Measurements from ENCODE around the gene CYFIP2. TPM values are rescaled to one million over a fixed set of nuclear protein-coding genes. Genes with fewer than 3 reads are reported as not detected.

Gene CYFIP2
- total and polyA plus RNA-seq, 10 of the 15 experiments (the other 5 are each of a cell fraction or from before 2014, with no cell fraction given) = 43.4 to 173 (median 96.0) TPM

DNA sequence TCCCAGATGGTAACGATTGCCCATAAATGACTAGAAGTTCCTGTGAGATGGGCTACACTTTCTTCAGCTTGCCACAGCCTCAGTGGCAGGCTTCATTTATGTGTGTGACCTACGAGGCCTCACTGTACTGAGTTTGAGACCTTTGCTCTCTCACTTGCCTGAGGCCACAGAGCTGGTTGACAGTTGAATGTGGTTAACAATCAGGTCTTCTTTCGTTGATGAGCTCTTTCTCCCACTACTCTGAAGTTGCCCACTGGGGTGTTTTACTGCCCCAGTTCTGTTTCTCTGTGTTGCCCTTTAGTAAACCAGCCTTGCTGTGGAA lies 70.5 kb downstream of the CYFIP2 start:
- Histone ChIP-seq H2AFZ (ENCODE audit: control insufficient read depth, low read depth, low read length) (no peak overlapping the region), H3K4me1 (ENCODE audit: control insufficient read depth, insufficient read depth, low read length) (no peaks in the 10 kb centered on the region), H3K9me3 (replicated peaks; ENCODE audit: control insufficient read depth, insufficient read depth, low read length) (no peaks in the 10 kb centered on the region), H3K79me2 (ENCODE audit: control insufficient read depth, insufficient read depth, low read length) (no peaks in the 10 kb centered on the region), H3K4me3 (no peak overlapping the region), H3K4me2 (ENCODE audit: control insufficient read depth, insufficient read depth) (no peak overlapping the region), H3K36me3 (ENCODE audit: control insufficient read depth in 2 of 2, insufficient read depth in 2 of 2, low read length in 1 of 2) (peaks cover 11 to 56% of the 10 kb centered on the region in 2 experiments), H3K27ac (ENCODE audit: control insufficient read depth, insufficient read depth) (no peak overlapping the region), H3K9ac (ENCODE audit: control insufficient read depth, insufficient read depth, low read length) (no peak overlapping the region), H4K20me1 (ENCODE audit: control insufficient read depth, insufficient read depth) (no peaks in the 10 kb centered on the region), H3K27me3 (replicated peaks in 1 of 2; ENCODE audit: control insufficient read depth in 2 of 2, insufficient read depth in 2 of 2, low read length in 1 of 2) (no peaks in the 10 kb centered on the region)
- ChIA-PET POLR2A (no interaction called here), CTCF (interaction anchor here (0.6 to 4.9 kb wide), 8 partner anchors 8 to 187 kb away, joined by 3 to 19 read pairs (median 5); a partner anchor contains a TSS), SMC1A (ENCODE audit: uncharacterized antibody, unreplicated experiment) (interaction anchor here (0.5 to 1.5 kb wide), 3 partner anchors 11 to 187 kb away, joined by 3 to 4 read pairs (median 3); no protein-coding TSS in a partner anchor), RAD21 (ENCODE audit: unreplicated experiment) (interaction anchor here (1.6 kb wide), 1 partner anchor 407 kb away, joined by 6 read pairs; the partner anchor contains the start of gene LSM11)
- no TSS peak for BruUV-seq (replicated peaks)
- ATAC-seq (no peak), FAIRE-seq (no peak), DNase-seq (ENCODE audit: low read depth, low spot score) (no peak)
- intact Hi-C loops (cut with micrococcal nuclease; ENCODE audit: unreplicated experiment) (no loop called here), in situ Hi-C loops (cut with MboI) (no loop called here)
- 98% methylated on average over 3 of the region's 3 CpGs for WGBS (ENCODE audit: insufficient coverage, insufficient replicate concordance, low lambda C conversion rate, missing lambda C conversion rate)
- TF ChIP-seq KLF5 (IDR thresholded peaks at IDR 0.05; ENCODE audit: partially characterized antibody) (no peak), TCF7 (IDR thresholded peaks at IDR 0.05; ENCODE audit: borderline replicate concordance) (no peak), SMC3 (IDR thresholded peaks at IDR 0.05; ENCODE audit: borderline replicate concordance, low read length) (no peak), ZBTB4 (CRISPR knock-in tag; IDR thresholded peaks at IDR 0.05) (no peak), ETV6 (conservative IDR thresholded peaks at IDR 0.05 in 1 of 2, IDR thresholded peaks at IDR 0.05 in 1 of 2; ENCODE audit: borderline replicate concordance in 1 of 2, low read depth in 1 of 2) (no peak), ZNF24 (IDR thresholded peaks at IDR 0.05) (no peak), SP1 (IDR thresholded peaks at IDR 0.05; ENCODE audit: low read depth, low read length) (no peak), MEF2B (IDR thresholded peaks at IDR 0.05; ENCODE audit: partially characterized antibody, poor library complexity, severe bottlenecking) (no peak), CHD2 (IDR thresholded peaks at IDR 0.05; ENCODE audit: borderline replicate concordance, low read depth, low read length) (no peak), ZZZ3 (IDR thresholded peaks at IDR 0.05; ENCODE audit: control insufficient read depth, insufficient read length, low read depth) (no peak), ZBTB40 (IDR thresholded peaks at IDR 0.05; ENCODE audit: borderline replicate concordance) (no peak), NR2C1 (IDR thresholded peaks at IDR 0.05) (no peak)
- TF ChIP-seq, protein P1, sequence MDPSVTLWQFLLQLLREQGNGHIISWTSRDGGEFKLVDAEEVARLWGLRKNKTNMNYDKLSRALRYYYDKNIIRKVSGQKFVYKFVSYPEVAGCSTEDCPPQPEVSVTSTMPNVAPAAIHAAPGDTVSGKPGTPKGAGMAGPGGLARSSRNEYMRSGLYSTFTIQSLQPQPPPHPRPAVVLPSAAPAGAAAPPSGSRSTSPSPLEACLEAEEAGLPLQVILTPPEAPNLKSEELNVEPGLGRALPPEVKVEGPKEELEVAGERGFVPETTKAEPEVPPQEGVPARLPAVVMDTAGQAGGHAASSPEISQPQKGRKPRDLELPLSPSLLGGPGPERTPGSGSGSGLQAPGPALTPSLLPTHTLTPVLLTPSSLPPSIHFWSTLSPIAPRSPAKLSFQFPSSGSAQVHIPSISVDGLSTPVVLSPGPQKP (IDR thresholded peaks at IDR 0.05; ENCODE audit: low read depth, low read length) = no peak
- TF ChIP-seq, protein P2, sequence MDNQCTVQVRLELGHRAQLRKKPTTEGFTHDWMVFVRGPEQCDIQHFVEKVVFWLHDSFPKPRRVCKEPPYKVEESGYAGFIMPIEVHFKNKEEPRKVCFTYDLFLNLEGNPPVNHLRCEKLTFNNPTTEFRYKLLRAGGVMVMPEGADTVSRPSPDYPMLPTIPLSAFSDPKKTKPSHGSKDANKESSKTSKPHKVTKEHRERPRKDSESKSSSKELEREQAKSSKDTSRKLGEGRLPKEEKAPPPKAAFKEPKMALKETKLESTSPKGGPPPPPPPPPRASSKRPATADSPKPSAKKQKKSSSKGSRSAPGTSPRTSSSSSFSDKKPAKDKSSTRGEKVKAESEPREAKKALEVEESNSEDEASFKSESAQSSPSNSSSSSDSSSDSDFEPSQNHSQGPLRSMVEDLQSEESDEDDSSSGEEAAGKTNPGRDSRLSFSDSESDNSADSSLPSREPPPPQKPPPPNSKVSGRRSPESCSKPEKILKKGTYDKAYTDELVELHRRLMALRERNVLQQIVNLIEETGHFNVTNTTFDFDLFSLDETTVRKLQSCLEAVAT (IDR thresholded peaks at IDR 0.05) = no peak
